Activated CD4-positive, alpha-beta T cell treated with anti-CD3 and anti-CD28 coated beads for 24 hours (primary cell): ENCODE measurements around the gene MERTK.

ENCODE experiments used
- DNase-seq, 2 donors: peaks; one replicate each; pipeline ENCODE4 v3.0.0-alpha.2; 2020; ENCODE audit warnings: low read depth in 2 of 2

The MERTK gene

GRCh38 chr2:112077814-112078213 lies 179.4 kb downstream of the MERTK start:
- no peak for DNase-seq
